ENCODE results near the gene AUTS2.

DNA sequence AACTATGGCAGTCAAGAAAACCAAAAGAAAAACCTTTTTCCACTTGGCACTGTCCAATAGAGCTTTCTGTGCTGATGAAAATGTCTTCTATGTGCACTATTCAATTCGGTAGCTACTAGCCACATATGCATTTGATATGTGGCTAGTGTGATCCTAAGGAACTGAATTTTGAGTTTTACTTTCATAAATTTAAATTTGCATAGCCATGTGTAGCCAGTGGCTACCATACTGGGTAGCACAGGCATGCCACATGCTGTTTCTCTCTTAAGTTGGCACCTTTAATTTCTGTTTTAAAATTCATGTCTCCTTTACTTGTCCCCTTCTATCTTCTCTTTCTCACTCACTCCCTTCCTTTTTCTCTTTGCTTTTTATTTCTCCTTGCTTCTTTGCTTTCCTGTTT lies 455.7 kb downstream of the AUTS2 start:
- TF ChIP-seq, protein P1, sequence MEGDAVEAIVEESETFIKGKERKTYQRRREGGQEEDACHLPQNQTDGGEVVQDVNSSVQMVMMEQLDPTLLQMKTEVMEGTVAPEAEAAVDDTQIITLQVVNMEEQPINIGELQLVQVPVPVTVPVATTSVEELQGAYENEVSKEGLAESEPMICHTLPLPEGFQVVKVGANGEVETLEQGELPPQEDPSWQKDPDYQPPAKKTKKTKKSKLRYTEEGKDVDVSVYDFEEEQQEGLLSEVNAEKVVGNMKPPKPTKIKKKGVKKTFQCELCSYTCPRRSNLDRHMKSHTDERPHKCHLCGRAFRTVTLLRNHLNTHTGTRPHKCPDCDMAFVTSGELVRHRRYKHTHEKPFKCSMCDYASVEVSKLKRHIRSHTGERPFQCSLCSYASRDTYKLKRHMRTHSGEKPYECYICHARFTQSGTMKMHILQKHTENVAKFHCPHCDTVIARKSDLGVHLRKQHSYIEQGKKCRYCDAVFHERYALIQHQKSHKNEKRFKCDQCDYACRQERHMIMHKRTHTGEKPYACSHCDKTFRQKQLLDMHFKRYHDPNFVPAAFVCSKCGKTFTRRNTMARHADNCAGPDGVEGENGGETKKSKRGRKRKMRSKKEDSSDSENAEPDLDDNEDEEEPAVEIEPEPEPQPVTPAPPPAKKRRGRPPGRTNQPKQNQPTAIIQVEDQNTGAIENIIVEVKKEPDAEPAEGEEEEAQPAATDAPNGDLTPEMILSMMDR (IDR thresholded peaks at IDR 0.05) = no peak
- no peak for TF ChIP-seq POLR2A (IDR thresholded peaks at IDR 0.05)

Data from thyroid gland (tissue), 4 donors.